GM10266 (cell line): Measurements from ENCODE around the gene CAMTA1.

ENCODE experiments used
- DNase-seq: peaks from one replicate; pipeline ENCODE4 v3.0.0; 2012; ENCODE audit errors: extremely low spot score
- TF ChIP-seq, protein P1 (sequence below): IDR thresholded peaks from 2 replicates; pipeline ENCODE4 v1.5.1; 2012; ENCODE audit warnings: mild to moderate bottlenecking, low read depth; ENCODE audit not compliant: control insufficient read depth, insufficient read depth; ENCODE audit errors: missing control alignments

The CAMTA1 gene

GRCh38 chr1:7389201-7389905 lies 604.1 kb downstream of the CAMTA1 start:
- no peak for DNase-seq
- TF ChIP-seq, protein P1, sequence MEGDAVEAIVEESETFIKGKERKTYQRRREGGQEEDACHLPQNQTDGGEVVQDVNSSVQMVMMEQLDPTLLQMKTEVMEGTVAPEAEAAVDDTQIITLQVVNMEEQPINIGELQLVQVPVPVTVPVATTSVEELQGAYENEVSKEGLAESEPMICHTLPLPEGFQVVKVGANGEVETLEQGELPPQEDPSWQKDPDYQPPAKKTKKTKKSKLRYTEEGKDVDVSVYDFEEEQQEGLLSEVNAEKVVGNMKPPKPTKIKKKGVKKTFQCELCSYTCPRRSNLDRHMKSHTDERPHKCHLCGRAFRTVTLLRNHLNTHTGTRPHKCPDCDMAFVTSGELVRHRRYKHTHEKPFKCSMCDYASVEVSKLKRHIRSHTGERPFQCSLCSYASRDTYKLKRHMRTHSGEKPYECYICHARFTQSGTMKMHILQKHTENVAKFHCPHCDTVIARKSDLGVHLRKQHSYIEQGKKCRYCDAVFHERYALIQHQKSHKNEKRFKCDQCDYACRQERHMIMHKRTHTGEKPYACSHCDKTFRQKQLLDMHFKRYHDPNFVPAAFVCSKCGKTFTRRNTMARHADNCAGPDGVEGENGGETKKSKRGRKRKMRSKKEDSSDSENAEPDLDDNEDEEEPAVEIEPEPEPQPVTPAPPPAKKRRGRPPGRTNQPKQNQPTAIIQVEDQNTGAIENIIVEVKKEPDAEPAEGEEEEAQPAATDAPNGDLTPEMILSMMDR = no peak

GRCh38 chr1:7389906-7390603 lies 604.8 kb downstream of the CAMTA1 start:
- TF ChIP-seq, protein P1 = no peak
- DNase-seq = no peak

DNA sequence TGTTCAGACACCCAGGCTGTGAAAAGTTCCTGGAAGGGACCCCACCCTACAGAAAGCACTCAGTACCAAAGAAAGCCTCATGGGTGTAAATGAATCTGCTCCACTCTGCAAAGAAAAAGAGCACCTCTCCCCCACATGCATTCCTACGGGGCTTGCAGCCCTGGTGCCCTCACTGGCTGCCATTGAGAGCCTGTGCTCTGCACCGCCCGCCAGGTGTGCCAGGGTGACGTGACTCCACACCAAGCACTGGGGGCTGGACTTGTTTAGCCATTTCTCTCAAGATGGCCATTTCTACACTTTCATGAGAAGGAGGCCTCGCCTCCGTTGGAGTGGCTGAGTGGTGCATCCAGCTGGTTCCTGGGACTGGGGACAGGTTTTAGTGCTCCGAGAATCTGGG lies 605.3 kb downstream of the CAMTA1 start:
- DNase-seq = no peak
- TF ChIP-seq, protein P1 = no peak

DNA sequence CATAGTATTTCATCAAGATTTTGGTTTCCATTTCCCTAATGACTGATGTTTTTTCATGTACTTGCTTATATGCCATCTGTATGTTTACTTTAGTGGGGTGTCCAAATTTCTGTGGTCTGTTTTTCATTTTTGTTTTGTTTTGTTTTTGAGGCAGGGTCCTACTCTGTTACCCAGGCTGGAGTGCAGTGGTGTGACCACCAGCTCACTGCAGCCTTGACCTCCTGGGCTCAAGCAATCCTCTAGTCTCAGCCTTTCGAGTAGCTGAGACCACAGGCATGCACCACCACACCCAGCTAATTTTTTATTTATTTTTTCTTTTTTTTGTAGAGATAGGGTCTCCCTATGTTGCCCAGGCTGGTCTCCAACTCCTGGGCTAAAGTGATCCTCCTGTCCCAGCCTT lies 607.9 kb downstream of the CAMTA1 start:
- no peak for DNase-seq
- TF ChIP-seq, protein P1 = no peak

DNA sequence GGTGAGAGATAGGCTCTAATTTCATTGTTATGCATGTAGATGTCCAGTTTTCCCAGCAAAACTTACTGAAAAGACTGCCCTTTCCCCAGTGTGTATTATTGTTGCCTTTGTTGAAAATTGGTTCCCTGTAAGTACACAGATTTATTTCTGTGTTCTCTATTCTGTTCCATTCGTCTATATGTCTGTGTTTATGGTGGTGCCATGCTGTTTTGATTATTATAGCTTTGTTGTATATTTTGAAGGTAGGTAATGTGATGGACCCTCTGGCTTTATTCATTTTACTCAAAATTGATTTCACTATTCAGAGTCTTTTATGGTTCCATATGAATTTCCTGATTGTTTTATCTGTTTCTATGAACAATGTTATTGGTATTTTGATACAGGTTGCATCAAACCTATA lies 610.0 kb downstream of the CAMTA1 start:
- DNase-seq = no peak
- TF ChIP-seq, protein P1 = no peak

GRCh38 chr1:7398982-7399381 lies 613.7 kb downstream of the CAMTA1 start:
- no peak for DNase-seq

More at GRCh38 chr1:7398982-7399381, 613.7 kb downstream of the CAMTA1 start:
- TF ChIP-seq, protein P1 = no peak
